Stomach (tissue), 4 donors: ENCODE measurements around the gene CLMP.

Experiments used
- CTCF ChIP-seq, 7 experiments: fragments of 450-650 bp in 4 of 7; fragments of 200-600 bp in 3 of 7; sonication (generic) in 3 of 7; IDR thresholded peaks; one replicate each; pipeline ENCODE4 v1.5.1; 2016 to 2019; ENCODE audit warnings: antibody characterized with exemption in 7 of 7, control low read depth in 2 of 7, mild to moderate bottlenecking in 1 of 7
- EP300 ChIP-seq: sonication (generic); formaldehyde crosslinking; IDR thresholded peaks from one replicate; pipeline ENCODE4 v1.6.1; 2017; ENCODE audit warnings: antibody characterized with exemption
- POLR2A ChIP-seq, 4 donors: fragments of 450-650 bp; IDR thresholded peaks; one replicate each; pipeline ENCODE4 v1.6.1; 2016; ENCODE audit warnings: antibody characterized with exemption in 4 of 4, control low read depth in 2 of 4, mild to moderate bottlenecking in 1 of 4, moderate library complexity in 1 of 4
- POLR2AphosphoS5 ChIP-seq, 3 donors: sonication (generic); formaldehyde crosslinking; IDR thresholded peaks; one replicate each; pipeline ENCODE4 v1.6.1; 2016; ENCODE audit warnings: antibody characterized with exemption in 3 of 3

- TF ChIP-seq CTCF (IDR thresholded peaks at IDR 0.05), result no peak
- TF ChIP-seq EP300, result no peak
- TF ChIP-seq POLR2A (IDR thresholded peaks at IDR 0.05), result no peak
- no peak for TF ChIP-seq POLR2AphosphoS5 (IDR thresholded peaks at IDR 0.05)
These were observed 161.2 kb downstream of the CLMP start for GRCh38 chr11:123033895-123034294.
